COR-L47 (cell line): ENCODE results near the gene ISM1.

Experiments used
- DNase-seq: peaks from one replicate; lab custom pipeline; 2025; lab: John Stamatoyannopoulos, UW

Gene ISM1

DNA sequence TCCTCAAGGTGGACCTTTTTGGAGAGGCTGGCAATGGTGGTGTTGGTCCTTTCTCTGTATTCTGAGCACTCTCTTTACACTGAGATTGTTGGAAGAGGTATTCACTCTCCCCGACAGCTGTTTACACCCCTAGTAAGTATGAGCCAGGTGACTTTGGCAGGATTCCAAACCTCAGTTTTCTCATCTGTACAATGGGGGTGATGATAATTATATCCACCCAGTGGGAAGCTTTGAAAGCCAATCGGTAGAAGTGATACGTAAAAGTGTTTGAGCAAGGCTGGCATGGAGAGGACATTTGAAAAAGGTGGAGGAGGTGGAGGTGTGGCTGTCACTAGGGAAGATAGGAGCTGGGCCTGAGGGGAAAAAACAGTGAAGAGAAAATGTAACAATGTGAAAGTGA is 35.5 kb downstream of the ISM1 start:
- no peak for DNase-seq

GRCh38 chr20:13259921-13260320 is 38.8 kb downstream of the ISM1 start:
- DNase-seq, result peak; percentile 28

DNA sequence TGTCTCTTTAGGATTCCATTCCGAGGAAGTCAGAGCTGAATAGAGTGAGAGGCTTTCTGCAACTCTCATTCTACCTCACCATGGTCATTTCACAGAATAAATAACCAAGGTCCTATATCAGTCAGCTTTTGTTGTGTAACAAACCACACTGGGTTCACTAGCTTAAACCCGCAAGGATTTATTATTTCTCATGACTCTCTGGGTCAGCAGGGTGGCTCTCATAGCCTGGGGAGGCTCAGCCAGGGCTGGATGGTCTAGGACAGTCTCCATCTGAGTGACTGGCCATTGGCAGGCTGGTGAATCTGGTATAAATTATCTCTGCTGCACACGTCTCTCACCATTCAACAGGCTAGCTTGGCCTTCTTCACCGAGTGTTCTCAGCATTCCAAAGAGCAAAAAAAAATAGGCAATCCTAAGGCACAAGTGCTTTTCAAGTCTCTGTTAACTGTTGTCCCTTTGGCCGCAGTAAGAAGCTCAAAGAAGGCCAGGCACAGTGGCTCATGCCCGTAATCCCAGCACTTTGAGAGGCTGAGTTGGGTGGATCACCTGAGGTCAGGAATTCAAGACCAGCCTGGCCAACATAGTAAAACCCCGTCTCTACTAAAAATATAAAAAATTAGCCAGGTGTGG is 39.7 kb downstream of the ISM1 start:
- no peak for DNase-seq

DNA sequence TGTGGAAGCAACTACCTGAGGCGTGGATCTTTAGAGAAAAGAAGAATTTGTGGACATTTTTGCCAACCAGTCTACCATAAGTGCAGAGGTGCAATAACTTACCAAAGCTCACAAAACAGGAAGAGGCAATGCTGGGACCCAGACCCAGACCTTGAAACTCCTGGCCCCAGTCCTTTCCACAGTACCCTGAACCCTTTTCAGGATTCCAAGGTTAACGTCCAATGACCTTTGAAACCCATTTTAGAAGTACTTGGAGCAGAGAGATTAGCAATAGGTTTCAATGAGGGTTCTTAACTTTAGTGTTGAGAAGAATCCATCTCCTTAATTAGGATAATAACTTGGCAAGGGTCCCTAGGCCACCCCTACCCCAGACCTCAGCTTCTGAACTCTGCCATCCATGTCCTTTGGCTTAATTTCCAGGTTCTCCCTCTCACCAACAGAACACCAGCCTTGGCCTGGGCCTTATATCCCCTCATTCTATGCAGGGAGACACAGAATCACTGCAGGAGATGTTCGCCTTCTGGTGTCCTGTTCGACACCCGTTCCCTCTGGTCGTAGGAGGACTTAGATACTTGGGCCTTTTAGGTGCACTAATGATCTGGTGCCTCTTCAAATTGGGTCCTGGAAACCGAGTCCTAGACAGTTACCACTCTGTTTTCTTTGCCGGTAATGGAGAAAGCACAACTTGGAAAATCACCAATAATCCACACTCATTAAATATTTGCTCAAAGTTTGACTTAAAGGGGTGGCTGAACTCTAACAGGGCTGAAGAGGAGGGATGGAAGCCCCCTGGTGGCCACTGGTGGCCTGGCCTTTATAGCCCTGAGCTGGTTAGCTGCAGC is 40.6 kb downstream of the ISM1 start:
- DNase-seq, result peak; percentile 24

DNA sequence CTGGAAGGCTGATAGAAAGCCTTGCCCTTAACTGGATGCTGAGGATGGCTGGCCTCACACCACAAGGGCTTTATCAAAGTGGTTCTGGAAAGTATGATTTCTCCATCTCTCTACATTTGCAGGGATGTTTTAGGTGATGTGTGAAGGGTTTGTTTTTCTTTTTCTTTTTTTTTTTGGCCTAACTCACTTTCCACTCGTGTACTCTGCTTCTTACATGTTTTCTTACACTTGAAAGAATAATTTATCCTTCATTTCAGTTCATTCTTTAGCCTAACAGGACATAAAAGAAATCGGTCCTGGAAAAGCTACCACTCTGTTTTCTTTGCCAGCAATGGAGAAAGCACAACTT is 41.2 kb downstream of the ISM1 start:
- DNase-seq, result no peak

GRCh38 chr20:13262671-13263360 is 41.7 kb downstream of the ISM1 start:
- no peak for DNase-seq

GRCh38 chr20:13263451-13263850 is 42.4 kb downstream of the ISM1 start:
- no peak for DNase-seq

DNA sequence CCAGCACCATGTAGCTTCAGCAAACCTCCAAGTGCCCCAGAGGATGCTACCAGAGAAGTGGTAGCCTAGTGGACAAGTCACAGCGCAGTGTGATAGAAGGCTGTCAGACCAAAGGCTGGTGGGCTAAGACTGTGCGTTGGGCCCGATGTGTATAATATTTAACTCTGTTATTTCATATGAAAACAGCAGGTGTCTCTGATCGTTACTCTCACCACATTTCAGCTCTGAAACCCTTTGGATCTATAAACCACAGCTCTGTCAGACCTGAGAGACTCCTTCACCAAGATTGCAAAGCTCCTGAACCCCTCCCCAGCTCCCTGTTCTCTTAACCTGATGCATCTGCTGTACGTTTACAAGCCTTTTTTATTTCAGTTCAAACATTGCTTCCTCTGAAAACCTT is 43.8 kb downstream of the ISM1 start:
- DNase-seq, result no peak

- no peak for DNase-seq
Measured at GRCh38 chr20:13265941-13266340, 44.9 kb downstream of the ISM1 start.

DNA sequence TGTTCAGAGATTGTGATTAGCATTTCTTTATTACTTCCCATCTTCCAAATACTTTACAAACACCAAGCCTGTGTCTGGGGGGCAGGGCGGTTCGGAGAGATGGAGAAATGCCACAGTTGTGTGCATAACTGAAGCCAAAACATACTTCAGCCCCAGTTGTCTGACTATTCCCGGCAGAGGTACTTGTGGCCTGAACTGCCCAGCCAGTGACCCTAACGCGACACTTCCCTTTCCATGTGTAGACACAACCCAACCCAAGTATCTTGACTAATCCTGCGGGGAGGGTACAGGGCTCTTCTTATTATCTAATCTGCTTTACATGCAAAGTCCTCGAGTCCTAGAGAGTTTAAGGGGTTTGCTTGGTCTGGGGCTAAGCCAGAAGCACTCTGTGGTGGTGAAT is 46.2 kb downstream of the ISM1 start:
- no peak for DNase-seq

GRCh38 chr20:13268953-13269352 is 47.9 kb downstream of the ISM1 start:
- DNase-seq, result no peak

DNA sequence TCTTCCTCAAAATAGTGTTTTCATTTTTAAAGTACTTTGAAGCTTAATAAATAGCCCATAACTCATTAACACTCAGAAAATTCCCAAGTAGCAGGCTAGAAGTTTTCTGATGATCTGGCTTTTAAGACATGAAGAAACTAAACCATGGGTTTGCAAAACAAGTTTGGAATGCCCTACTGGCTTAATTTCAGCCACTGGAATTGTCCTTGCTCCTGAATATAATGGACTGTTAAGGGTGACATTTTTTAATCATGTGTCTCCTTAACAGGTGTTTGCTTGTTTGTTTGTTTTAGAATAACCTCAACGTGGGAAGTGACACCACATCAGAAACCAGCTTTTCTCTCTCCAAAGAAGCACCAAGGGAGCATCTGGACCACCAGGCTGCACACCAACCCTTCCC is 49.1 kb downstream of the ISM1 start:
- DNase-seq, result no peak

DNA sequence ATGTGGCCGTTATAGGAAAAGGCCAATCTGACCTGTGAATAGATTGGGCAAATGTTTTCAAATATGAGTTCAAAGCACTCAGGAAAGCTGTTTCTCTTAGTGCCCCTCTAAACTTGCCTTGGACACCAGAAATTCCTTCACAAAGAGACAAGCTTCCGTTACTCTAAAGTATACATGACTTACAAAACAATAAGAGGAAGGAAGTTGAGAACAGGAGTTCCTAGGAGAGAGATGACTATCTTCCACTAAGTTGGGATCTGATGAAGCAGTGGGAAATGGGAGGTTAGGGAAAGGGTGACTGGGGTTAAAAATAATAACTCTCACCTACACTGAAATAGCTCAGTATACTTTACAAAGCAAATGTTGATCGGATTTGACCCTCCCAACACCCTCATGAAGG is 50.0 kb downstream of the ISM1 start:
- no peak for DNase-seq

GRCh38 chr20:13271977-13272975 is 51.2 kb downstream of the ISM1 start:
- no peak for DNase-seq

DNA sequence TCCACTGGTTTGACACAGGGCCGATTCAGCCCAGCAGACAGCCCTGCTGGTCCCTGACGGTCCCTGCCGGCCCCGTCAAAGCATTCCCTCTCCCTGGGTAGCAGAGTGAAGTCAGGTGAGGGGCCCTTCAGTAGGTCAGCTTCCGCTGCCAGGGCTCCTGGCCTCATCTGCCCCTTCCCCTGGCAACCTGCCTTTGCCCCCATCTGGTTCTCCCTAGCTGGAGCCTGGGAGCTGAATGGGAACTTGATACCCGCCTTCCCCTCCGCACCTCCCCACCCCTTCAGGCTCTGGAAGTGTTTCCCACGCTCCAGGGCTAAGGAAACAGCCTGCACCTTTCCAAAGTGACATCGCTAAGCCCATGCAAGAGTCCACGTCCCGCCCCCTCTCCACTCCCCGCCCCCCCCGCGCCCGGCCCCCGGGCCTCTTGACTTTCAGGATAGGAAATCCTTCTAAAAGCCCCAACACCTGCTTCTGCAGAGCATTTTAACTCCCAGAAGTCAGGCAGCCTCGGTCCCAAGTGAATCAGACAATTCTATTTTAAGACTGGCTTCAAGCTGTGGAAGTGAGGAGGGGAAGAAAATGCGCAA is 53.3 kb downstream of the ISM1 start:
- DNase-seq, result no peak

DNA sequence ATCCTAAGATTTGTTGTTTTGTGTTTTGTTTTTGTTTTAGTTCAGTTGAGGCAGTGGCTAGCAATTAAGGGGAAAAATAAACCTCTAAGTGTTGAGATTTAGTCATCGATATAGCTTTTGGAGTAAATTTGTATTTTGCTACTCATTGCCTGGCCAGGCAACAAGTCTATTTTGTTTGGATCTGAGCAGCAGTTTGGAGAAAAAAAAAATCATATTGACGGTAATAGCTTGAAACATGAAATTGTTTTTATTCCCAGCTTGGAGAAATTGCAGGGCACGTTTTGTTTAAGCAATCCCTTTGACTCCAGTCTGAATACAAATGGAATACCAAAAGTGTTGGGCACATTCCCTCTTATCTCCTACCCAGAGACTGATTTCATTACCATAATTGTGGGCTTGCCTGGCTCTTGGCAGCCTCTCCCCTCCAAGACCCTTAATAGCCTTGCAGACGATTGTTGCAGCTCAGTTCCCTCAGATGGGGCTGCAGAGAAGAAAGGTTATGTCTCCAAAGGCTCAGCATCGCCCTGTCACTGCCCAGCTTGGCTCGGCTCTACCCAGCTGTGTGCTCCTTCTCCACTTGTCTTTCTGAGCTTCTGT is 56.0 kb downstream of the ISM1 start:
- DNase-seq, result no peak

DNA sequence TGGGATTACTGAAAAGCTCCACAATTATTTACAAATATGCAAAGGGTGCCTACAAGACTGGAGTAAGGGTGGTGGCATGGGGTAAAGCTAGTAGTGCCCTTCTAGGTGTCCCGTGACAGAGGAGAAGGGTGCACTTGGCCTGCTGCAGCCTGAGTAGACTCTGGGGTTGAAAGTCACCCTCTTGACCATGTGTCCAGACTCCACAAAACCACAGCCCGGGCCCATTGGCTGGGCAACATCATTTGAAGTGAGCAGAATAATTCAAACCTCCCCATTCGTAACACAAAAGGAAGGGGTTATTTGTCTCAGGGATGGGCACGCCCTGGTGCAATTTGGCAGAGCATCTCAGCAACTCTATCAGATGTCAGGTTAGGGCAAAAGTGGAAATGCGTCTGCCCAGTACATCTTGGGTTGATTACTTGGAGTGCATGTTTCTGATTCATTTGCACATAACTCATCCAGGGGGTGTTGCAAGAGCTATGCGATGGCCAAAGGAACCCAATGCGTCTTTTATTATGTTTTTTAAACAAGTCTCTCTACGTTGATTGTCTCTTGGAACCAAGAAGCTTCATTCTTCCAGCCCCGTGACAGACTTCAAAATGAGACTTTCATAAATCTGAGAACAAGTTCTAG is 56.7 kb downstream of the ISM1 start:
- DNase-seq, result no peak

GRCh38 chr20:13278812-13279570 is 57.9 kb downstream of the ISM1 start:
- DNase-seq, result no peak

DNA sequence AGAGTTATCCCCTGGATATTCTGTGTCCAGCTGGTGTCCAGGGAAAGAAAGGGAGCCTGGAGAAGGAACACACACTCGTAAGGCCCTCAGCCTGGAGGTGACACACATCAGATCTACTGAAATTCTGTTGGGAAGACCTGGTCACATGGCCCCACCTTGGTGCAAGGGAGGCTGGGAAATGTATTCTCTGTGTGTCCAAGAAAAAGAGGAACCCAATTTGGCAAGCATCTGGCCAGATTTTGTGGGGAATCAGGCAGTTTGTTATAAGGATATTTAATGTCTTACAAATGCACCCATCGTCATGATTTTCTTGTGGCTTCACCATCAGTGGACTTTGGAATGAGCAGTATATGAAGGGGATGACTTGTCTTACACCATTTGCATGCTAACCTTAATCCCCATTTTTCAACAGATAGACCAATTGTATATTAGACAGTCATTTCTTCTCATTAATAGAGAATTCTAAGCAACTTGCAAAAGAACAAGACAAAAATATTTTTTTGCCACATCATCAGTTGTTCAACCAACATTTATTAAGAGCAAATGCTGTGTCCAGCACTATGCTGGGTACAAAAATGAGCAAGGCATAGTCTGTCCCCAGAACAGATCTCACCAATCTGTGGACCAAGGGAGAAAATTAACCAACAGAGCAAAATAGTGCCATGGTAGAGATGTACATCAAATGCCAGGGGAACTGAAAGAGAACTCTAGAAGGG is 59.7 kb downstream of the ISM1 start:
- DNase-seq, result no peak
